Islet precursor cell (in vitro differentiated cells): ENCODE results near the gene USP34.
"Not testable (repeated sequence)": the region's sequence is repeated elsewhere in the genome, so short reads cannot be mapped to it uniquely, and the experiment has no call there.

ENCODE experiments used
- DNase-seq: peaks from one replicate; pipeline ENCODE4 v3.0.0-alpha.2; 2018

Gene USP34

DNA sequence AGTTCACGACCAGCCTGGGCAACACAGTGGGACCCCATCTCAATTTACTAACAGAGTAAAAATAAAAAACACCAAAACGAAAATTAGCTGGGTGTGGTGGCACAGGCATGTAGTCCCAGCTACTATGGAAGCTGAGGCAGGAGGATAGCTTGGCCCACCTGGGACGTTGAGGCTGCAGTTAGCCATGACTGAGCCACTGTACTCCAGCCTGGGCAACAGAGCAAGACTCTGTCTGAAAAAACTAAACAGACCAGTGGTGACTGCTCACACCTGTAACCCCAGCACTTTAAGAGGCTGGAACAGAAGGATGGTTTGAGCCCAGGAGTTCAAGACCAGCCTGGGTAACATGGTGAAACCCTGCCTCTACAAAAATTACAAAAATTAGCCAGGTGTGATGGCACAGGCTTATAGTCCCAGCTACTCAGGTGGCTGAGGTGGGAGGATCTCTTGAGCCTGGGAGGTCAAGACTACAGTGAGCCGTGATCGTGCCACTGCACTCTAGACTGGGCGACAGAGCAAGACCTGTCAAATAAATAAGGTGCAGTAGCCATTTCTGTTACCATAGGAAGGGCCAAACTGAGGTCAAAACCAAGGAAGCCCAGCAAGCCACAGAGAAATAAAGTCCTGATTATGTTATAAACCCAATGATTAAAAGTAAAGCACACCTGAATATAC, 14.0 kb downstream of the USP34 start:
- DNase-seq: no peak

DNA sequence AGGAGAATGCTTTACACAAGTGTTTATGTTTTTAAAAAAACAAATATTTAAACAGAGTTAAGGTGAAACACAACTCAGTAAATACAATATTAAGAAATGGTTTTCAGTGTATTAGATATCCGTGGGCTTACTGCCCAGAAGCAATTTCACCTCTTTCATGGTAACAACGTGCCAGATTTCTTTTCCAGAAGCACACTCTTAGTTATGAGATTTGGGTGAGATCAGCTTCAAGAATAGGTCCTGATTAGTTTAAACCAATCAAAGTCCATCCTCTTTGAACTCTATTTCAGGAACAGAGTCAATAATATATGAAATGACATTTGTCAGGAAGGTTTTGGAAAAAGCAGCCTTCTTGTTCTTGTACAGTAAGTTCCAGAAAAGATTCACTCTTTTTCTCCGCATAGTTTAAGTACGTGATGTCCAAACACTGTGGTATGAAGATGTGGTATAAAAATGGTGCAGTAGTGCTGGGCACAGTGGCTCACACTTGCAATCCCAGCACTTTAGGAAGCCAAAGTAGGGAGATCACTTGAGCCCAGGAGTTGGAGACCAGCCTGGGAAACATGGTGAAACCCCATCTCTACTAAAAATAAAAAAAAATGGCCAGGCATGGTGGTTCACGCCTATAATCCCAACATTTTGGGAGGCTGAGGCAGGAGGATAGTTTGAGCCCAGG, 14.7 kb downstream of the USP34 start:
- DNase-seq: no peak

DNA sequence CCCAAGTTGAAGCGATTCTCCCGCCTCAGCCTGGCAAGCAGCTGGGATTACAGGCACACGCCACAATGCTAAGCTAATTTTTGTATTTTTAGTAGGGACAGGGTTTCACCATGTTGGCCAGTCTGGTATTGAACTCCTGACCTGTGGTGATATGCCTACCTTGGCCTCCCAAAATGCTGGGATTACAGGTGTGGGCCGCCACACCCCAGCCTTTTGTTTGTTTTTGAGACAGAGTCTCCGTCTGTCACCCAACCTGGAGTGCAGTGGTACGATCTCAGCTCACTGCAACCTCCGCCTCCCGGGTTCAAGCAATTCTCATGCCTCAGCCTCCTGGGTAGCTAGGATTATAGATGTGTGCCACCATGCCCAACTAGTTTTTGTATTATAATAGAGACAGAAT, 15.9 kb downstream of the USP34 start:
- not testable (repeated sequence) for DNase-seq

DNA sequence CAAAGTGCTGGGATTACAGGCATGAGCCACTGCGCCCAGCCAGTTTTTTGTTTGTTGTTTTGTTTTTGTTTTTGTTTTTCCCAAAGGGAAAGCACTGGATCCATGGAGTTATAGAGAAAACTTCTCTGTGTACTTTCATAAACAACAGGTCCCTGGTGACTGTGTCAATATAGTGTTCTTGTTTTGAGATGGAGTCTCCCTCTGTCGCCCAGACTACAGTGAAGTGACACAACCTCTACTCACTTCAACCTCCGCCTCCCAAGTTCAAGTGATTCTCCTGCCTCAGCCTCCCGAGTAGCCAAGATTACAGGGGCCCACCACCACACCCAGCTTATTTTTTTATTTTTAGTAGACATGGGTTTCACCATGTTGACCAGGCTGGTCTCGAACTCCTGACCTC, 16.5 kb downstream of the USP34 start:
- no peak for DNase-seq

DNA sequence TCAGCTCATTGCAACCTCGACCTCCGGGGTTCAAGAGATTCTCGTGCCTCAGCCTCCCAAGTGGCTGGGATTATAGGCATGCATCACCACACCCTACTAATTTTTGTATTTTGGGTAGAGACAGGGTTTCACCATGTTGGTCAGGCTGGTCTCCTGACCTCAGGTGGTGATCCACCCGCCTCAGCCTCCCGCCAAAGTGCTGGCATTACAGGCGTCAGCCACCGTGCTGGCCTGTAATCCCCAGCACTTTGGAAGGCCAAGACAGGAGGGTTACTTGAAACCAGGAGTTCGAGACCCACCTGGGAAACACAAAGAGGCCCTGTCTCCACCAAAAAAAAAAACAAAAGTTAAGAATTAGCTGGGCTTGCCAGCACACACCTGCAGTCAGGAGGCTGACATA, 18.5 kb downstream of the USP34 start:
- no peak for DNase-seq

DNA sequence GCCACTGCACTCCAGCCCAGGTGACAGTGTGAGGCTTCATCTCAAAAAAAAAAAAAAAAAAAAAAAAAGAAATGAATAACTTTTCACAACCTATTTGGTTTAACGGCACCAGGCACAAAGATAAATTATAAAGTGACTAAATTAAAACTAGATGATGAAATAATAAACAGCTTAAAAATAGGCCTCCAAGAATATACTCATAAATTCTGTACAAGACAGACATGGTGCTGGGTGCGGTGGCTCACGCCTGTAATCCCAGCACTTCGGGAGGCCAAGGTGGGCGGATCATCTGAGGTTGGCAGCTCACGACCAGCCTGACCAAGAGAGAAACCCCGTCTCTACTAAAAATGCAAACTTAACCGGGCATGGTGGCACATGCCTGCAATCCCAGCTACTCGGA, 19.7 kb downstream of the USP34 start:
- no peak for DNase-seq

DNA sequence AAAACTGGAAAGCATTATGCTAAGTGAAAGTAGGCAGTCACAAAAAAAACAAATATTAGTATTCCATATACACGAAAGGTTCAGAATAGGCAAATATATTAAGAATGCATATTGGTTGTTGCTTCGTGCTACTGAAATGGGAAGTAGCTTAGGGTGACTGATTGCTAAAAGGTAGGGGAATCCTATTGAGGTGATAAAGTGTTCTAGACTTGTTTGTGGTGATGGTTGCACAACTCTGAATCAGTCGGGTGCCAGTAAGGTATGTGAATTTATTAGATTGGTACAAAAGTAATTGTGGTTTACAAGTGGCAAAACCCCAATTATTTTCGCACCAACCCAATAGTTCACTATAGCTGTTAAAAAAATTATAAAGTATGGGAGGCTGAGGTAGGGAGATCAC, 20.7 kb downstream of the USP34 start:
- no peak for DNase-seq

DNA sequence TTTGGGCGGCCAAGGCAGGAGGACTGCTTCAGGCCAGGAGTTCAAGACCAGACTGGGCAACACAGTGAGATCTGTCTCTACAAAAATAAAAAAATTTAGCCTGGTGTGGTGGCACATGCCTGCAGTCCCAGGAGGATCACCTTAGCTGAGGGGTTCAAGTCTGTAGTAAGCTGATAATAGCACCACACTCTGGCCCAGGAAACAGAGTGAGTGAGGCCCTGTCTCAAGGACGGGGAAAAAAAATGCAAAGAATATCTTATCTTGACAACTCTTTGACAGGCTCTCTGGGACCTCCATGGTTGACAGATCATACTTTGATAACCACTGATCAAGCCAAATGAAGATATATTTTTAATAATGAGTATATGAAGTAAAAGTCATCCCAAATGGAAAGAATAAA, 22.7 kb downstream of the USP34 start:
- no peak for DNase-seq

DNA sequence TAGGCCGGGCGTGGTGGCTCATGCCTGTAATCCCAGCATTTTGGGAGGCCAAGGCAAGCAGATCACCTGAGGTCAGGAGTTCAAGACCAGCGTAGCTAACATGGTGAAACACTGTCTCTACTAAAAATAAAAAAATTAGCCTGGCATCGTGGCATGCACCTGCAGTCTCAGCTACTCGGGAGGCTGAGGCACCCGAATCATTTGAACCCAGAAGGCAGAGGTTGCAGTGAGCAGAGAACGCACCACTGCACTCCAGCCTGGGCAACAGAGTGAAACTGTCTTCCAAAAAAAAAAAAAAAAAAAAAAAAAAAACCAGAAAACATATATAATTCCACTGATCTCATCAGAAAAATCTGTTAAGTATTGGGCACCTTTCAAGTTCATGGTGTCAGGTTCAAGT, 23.9 kb downstream of the USP34 start:
- not testable (repeated sequence) for DNase-seq

DNA sequence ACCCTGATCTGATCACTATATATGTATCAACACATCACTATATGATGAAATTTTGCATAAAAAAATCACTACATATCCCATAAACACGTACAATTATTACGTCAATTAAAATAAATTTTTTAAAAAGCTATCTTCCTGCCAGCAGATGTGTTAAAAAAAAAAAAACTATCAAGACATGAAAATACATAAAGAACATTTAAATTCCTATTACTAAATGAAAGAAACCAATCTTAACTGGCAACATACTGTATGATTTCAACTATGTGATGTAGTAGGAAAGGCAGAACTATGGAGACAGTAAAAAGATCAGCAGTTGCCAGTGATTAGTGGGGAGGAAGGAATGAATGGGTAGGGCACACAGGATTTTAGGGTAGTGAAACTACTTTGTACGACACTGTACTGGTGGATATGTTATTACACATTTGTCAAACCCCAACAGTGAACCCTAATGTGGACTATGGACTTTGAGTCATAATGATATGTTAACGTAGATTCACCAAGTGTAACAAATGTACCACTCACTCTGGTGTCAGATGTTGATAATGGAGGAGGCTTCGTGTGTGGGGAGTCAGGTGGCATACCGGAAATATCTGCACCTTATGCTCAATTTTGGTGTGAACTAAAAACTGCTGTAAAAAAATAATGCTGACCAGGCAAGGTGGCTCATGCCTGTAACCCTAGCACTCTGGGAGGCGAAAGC, 27.4 kb downstream of the USP34 start:
- DNase-seq: no peak

DNA sequence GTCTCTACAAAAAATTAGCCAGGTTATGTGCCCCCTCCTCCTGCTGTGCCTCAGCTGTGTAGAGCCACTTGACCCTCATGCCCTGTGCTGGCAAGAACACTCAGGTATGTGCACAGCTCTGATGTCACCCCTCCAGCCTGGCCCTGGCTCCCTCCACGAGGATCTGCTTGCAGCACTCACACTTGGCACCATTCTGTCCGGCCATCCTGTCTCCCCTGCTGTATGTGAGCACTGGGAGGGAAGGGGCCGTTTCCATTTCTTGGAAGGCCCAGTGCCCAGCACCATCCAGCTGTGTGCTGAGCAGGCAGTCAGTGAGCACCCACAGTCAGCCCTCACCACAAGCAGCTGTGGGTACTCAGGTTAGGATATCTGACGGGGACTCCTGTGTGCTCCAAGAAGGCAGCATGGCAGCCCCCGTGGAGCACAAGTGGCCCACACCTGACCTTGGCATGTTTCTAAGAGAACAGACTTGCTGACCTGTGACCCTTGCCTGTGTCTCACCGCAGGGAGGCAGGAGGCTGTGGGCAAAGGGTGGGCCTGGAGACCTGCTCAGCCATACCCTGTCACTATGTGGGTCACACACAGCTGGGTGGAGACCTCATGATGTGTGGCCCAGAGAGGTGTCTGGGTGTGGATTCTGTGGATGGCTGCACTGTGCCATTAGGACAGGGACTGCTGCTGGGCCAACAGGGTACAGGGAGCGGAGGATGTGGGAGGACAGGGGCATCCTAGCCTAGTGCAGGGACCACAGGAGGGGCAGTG, 31.5 kb downstream of the USP34 start:
- DNase-seq: no peak

DNA sequence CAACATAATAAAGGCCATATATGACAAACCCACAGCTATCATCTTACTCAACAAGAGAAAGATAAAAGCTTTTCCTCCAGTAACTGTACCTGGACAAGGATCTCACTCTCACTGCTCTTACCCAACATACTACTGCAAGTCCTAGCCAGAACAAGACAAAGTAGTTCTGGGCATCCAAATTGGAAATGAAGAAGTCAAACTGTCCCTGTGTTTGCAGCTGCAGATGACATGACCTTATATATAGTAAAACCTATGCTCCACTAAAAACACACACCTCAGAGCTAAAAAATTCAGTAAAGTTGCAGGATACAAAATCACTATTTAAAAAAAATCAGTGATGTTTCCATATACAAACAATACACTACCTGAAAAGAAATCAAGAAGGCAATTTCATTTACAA, 32.2 kb downstream of the USP34 start:
- DNase-seq: no peak

DNA sequence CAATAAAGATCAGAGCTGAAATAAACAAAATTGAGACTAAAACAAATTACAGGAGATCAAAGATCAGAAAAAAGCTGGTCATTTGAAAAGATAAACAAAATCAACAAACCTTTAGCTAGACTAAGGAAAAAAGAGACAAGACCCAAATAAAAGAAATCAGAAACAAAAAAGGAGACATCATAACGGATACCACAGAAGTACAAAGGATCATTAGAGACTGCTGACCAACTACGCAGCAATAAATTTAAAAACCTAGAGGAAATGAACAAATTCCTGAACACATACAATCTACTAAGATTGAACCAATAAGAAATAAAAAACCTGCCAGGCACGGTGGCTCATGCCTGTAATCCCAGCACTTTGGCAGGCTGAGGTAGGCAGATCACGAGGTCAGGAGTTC, 33.7 kb downstream of the USP34 start:
- DNase-seq: no peak

DNA sequence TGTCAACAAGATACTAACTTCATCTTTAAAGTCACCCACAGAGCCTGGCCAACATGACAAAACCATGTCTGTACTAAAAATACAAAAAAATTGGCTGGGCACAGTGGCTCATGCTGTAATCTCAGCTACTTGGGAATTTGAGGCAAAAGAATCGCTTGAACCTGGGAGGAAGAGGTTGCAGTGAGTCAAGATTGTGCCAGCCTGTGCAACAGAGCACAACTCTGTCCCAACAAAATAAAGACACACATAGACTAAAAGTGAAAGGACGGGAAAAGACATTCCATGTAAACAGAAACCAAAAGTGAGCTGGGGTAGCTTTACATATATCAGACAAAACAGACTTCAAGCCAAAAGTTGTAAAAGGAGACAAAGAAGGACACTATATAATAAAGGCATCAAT, 34.8 kb downstream of the USP34 start:
- DNase-seq: no peak

DNA sequence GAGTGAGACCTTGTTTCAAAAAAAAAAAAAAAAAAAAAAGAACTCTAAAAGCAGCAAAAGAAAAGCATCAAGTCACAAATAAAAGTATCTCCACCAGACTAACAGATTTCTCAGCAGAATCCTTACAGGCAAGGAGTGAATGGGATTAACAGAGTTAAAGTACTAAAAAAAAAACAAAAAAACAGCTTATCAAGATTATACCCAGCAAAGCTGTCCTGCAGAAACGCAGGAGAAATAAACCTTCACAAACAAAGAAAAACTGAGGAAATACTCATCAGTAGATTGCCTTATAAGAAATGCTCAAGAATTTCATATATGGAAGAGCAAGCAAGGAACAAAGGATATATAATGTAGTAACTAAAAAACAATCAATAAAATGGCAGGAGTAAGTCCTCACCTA, 35.6 kb downstream of the USP34 start:
- DNase-seq: no peak

DNA sequence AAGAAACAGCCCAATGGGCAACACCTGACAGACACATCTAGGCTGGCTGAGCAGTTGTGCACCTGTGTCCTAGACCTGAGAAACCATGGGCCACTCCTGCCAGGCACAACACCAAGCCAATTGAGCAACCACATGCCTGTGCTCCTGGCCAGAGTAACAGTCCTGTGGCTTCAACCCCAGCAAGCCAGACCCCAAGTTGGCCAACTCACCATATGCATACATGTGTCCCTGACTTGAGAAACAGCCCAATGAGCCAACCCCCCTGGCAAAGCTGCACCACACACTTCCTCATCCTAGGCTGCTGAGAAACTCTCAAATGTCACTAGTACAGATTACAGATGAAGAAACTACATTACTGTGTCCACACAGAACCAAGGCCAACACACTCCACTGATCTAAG, 36.6 kb downstream of the USP34 start:
- DNase-seq: no peak

DNA sequence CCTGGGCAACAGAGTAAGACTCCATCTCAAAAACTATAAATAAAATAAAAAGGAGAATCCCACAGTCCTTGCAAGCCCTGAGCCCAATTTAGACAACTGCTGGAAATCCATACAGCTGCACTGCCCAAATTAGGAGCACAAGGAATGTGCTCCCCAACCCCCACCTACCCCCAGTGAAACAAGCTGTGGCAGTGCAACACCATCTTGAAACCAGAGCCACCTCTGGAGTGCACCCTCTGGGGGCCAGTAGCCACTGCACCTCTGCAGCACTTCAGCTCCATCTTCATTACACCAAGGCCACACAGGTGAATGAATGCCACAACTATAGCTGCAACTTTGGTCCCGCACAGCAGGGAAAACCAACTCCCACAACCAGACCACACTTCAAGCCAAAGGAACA, 37.3 kb downstream of the USP34 start:
- DNase-seq: no peak

DNA sequence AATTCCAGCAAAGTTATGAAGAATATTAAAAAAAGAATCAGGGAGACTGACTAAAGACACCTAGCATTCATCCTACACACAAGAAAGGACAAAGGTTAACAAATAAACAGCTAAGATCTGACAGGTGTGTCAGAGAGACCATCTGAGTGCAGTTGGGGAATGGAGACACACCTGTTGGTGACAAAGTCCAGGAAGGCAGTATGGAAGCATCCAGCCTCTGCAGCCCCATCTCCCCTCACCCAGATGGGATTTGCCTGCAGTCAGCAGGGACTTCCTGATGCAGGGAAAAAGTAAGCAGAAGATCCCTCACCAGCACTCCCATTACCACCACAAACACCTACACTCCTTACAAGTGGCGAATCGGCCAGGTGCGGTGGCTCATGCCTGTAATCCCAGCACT, 37.9 kb downstream of the USP34 start:
- DNase-seq: no peak

DNA sequence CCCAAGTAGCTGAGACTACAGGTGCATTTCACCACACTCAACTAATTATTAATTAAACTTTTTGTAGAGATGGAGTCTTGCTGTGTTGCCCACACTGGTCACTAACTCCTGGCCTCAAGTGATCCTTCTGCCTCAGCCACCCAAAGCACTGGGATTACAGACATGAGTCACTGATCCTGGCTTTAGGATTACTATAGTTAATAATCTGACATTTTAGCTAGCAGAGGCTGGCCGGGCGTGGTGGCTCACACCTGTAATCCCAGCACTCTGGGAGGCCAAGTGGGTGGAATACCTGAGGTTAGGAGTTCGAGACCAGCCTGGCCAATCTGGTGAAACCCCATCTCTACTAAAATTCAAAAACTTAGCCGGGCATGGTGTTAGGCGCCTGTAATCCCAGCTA, 39.5 kb downstream of the USP34 start:
- no peak for DNase-seq

DNA sequence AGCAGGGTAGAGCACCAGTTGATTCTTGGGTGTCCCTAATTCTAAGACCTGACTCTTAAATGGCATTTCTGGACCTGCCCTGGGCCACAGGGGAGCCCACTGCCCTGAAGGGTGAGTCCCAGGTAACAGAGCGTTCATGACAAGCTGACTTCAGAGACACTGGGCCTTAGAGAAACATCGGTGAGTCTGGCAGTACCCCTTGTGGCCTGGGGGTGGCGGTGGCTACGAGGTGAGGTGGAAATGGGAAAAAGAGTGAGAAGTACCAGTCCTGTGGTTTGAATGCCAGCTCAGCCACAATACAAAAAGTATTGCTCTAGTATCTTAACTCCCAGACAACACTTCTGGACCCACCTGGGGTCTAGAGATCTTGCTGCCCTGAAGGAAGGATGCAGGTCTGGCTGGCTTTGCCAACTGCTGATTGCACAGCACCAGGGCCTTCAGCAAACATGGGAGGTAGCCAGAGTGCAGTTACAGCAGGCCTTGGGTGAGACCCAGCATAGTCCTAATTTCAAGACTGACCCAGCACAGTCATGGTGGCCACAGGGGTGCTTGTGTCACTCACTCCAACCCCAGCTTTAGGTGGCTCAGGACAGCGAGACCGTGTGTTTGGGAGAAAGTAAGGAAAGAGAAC, 44.5 kb downstream of the USP34 start:
- peak; percentile 89 for DNase-seq

DNA sequence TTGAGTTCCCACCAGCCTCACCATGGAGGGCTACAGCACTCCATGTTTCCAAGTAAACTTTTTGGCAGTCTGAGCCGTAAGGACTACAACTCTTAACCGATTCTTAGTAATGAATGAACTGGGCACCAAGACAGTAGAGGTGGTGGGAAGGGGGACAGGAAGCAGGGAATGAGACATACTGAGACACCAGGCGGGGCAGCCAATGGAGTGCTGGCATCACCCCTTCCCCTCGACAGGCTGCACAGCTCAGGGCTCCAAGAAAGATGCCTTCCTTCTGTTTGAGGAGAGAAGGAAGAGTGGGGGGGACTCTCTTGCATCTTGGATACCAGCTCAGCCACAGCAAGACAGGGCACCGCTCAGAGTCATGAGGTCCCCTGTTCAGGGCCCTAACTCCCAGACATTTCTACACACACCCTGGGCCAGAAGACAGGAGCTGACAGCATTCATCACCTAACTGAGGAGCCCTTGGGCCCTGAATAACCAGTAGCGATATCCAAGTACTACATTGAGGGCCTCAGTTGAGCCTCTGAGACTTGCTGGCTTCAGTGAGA, 45.2 kb downstream of the USP34 start:
- no peak for DNase-seq

DNA sequence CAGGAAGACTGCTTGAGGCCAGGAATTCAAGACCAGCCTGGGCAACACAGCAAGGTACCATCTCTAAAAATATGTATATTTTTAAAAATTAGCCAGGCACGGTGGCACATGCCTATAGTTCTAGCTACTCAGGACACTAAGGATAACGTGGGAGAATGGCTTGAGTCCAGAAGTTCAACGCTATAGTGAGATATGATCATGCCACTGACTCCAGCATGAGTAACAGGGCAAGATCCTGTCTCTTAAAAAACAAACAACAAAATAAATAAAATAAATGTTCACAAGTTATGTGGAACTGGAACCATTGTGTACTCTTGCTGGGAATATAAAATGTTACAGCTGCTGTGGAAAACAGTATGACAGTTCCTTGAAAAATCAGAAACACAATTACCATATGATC, 47.2 kb downstream of the USP34 start:
- no peak for DNase-seq

DNA sequence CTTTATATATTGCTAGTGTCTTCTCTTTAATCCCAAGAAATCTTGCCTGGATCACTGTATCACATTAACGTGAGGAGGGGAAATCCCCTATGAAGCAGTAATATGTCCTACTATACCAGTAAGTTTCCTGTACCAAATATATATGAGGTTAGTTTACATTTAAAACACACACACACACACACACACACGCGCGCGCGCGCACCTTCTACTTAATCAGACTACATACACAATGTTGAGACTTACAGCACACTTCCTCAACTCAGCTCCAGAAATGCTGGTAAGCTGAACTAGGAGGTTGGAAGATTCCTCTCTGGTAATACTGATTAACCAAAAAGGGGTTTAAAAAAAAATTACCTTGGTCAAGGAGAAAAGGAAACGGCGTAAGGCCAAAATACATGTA, 49.3 kb downstream of the USP34 start:
- no peak for DNase-seq
